ENCODE measurements around the gene NRG3.
A peak's percentile ranks its signal among the peaks of the same experiment; 100 is the strongest.

The NRG3 gene

GRCh38 chr10:83007510-83007909, 1132.5 kb downstream of the NRG3 start:
- DNase-seq (ENCODE audit: low read depth, low spot score) = no peak
- no peaks in the 10 kb centered on the region for H3K27me3 ChIP-seq (ENCODE audit: insufficient read depth, insufficient read length)
- H3K4me1 ChIP-seq (ENCODE audit: insufficient read depth, insufficient read length) = no peaks in the 10 kb centered on the region
- TF ChIP-seq SUZ12 (IDR thresholded peaks at IDR 0.05; ENCODE audit: extremely low read depth, insufficient read depth, insufficient read length) (no peak), ZNF274 (IDR thresholded peaks at IDR 0.05; ENCODE audit: low read depth, low read length) (no peak), YY1 (IDR thresholded peaks at IDR 0.05; ENCODE audit: insufficient read depth, insufficient read length) (no peak)
- H3K4me3 ChIP-seq (ENCODE audit: insufficient read length, low read depth) = no peak overlapping the region
- H3K9me3 ChIP-seq (ENCODE audit: insufficient read depth, low read length) = no peaks in the 10 kb centered on the region
- no peaks in the 10 kb centered on the region for H3K36me3 ChIP-seq (ENCODE audit: insufficient read depth, insufficient read length, low read length)
- no peak overlapping the region for H3K9ac ChIP-seq (ENCODE audit: insufficient read length, low read depth)

GRCh38 chr10:83012866-83013265, 1137.9 kb downstream of the NRG3 start:
- peak; percentile 8 for DNase-seq (ENCODE audit: low read depth, low spot score)
- Histone ChIP-seq H3K27me3 (ENCODE audit: insufficient read depth, insufficient read length) (no peaks in the 10 kb centered on the region), H3K9me3 (ENCODE audit: insufficient read depth, low read length) (no peaks in the 10 kb centered on the region), H3K9ac (ENCODE audit: insufficient read length, low read depth) (no peak overlapping the region), H3K36me3 (ENCODE audit: insufficient read depth, insufficient read length, low read length) (no peaks in the 10 kb centered on the region), H3K4me1 (ENCODE audit: insufficient read depth, insufficient read length) (no peaks in the 10 kb centered on the region), H3K4me3 (ENCODE audit: insufficient read length, low read depth) (no peak overlapping the region)
- no peak for TF ChIP-seq SUZ12 (IDR thresholded peaks at IDR 0.05; ENCODE audit: extremely low read depth, insufficient read depth, insufficient read length)
- no peak for TF ChIP-seq YY1 (IDR thresholded peaks at IDR 0.05; ENCODE audit: insufficient read depth, insufficient read length)
- TF ChIP-seq ZNF274 (IDR thresholded peaks at IDR 0.05; ENCODE audit: low read depth, low read length) = no peak

GRCh38 chr10:83017076-83017867, 1142.3 kb downstream of the NRG3 start:
- no peaks in the 10 kb centered on the region for H3K27me3 ChIP-seq (ENCODE audit: insufficient read depth, insufficient read length)
- no peak for TF ChIP-seq ZNF274 (IDR thresholded peaks at IDR 0.05; ENCODE audit: low read depth, low read length)
- TF ChIP-seq YY1 (IDR thresholded peaks at IDR 0.05; ENCODE audit: insufficient read depth, insufficient read length) = no peak
- no peak for TF ChIP-seq SUZ12 (IDR thresholded peaks at IDR 0.05; ENCODE audit: extremely low read depth, insufficient read depth, insufficient read length)
- no peaks in the 10 kb centered on the region for H3K9me3 ChIP-seq (ENCODE audit: insufficient read depth, low read length)
- no peaks in the 10 kb centered on the region for H3K36me3 ChIP-seq (ENCODE audit: insufficient read depth, insufficient read length, low read length)
- no peak overlapping the region for H3K9ac ChIP-seq (ENCODE audit: insufficient read length, low read depth)
- H3K4me3 ChIP-seq (ENCODE audit: insufficient read length, low read depth) = no peak overlapping the region
- H3K4me1 ChIP-seq (ENCODE audit: insufficient read depth, insufficient read length) = no peaks in the 10 kb centered on the region
- DNase-seq (ENCODE audit: low read depth, low spot score) = no peak

GRCh38 chr10:83023662-83024061, 1148.7 kb downstream of the NRG3 start:
- no peaks in the 10 kb centered on the region for H3K27me3 ChIP-seq (ENCODE audit: insufficient read depth, insufficient read length)
- no peak for DNase-seq (ENCODE audit: low read depth, low spot score)
- TF ChIP-seq YY1 (IDR thresholded peaks at IDR 0.05; ENCODE audit: insufficient read depth, insufficient read length) (no peak), ZNF274 (IDR thresholded peaks at IDR 0.05; ENCODE audit: low read depth, low read length) (no peak), SUZ12 (IDR thresholded peaks at IDR 0.05; ENCODE audit: extremely low read depth, insufficient read depth, insufficient read length) (no peak)

More at GRCh38 chr10:83023662-83024061, 1148.7 kb downstream of the NRG3 start:
- no peak overlapping the region for H3K4me3 ChIP-seq (ENCODE audit: insufficient read length, low read depth)
- no peak overlapping the region for H3K9ac ChIP-seq (ENCODE audit: insufficient read length, low read depth)
- no peaks in the 10 kb centered on the region for H3K9me3 ChIP-seq (ENCODE audit: insufficient read depth, low read length)
- no peaks in the 10 kb centered on the region for H3K36me3 ChIP-seq (ENCODE audit: insufficient read depth, insufficient read length, low read length)
- H3K4me1 ChIP-seq (ENCODE audit: insufficient read depth, insufficient read length) = no peaks in the 10 kb centered on the region

All from NT2/D1 (cell line).